NCI-H2029 treated with DMSO at 0.1 percent for 48 hours (cell line): ENCODE measurements around the gene NEU2.
"Not testable (repeated sequence)": the region's sequence is repeated elsewhere in the genome, so short reads cannot be mapped to it uniquely, and the experiment has no call there.

ENCODE experiments used
- DNase-seq: peaks from one replicate; lab custom pipeline; 2025; lab: John Stamatoyannopoulos, UW

Gene NEU2

GRCh38 chr2:233056961-233057605, 24.6 kb downstream of the NEU2 start:
- no peak for DNase-seq

DNA sequence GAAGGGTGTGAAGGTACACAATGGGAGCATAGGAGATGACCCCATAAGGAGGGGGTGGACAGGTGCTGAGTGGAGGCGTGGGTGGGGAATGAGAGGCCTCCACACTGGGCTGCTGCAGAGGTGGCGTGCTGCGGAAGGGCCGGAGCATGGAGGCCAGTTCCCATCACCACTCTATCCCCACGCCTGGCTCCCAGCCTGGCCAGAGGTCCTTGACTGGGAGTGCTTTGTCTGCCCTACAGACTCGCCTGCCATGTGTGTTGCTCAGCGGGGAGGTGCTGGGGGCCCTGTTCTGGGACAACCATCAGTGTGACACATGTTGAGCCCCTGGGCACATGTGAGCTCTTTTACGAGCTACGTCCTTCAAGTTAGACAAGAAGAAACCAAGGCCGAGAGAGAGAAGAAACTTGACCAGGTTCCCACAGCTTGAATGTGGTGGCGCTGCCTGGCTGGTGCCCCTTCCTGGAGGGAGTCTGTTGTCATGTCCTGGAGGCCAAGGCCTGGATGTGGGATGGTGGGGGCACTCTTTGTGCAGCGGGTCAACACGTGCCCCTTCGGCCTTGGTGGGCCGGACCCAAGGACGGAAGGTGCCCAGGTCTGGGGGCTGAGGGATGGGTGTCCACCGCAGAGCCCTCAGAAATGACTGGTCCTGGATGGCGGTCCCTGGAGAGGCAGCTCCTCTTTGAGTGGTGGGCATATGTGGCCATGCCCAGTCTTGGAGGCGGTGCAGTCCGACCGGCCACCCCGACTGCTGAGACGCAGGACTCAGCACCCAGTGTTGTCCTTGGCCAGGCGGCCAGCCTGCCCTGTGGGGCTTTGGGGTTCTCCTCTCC, 26.5 kb downstream of the NEU2 start:
- DNase-seq, result no peak

DNA sequence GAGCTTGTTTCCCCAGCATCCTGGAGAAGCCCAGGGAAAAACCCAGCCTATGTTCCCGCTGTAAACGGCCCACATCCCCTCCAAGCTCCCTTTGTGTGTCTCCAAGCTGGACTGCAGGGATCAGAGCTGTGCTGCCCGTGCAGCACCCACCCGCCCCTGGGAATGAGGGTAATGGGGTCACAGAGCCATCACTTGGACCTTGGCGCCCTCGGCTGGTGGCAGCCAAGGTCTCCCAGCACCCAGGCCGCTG, 27.0 kb downstream of the NEU2 start:
- DNase-seq, result no peak

- DNase-seq, result no peak
Observed at GRCh38 chr2:233059797-233060500, 27.5 kb downstream of the NEU2 start, which contains the start of gene INPP5D. Gene INPP5D, plus strand, starts transcription at chr2:233060342. Its CDS starts 137 bp downstream, at chr2:233060479.

GRCh38 chr2:233060501-233060979, 28.1 kb downstream of the NEU2 start:
- no peak for DNase-seq

- no peak for DNase-seq
Observed at GRCh38 chr2:233060980-233061590, 28.6 kb downstream of the NEU2 start.

GRCh38 chr2:233061591-233062450, 29.3 kb downstream of the NEU2 start:
- no peak for DNase-seq

DNA sequence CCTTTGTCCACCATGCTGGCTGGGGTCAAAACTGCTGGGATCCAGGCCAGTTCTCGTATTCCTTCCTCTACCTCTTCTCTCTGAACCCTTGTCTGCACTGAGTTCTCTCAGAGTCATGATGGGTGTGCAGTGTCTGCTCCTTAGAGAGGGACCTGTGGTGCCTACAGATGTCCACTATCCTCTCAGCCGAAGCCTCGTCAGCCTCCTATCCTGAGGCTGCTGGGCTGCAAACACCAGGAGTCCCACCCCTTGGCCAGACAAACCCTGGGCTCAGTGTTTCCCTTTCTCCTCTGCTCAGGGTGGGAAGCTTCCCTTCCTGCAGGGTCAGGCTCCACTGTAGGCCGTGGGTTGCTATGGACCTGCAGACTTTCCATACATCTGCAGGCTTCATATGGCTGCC, 30.0 kb downstream of the NEU2 start:
- no peak for DNase-seq

DNA sequence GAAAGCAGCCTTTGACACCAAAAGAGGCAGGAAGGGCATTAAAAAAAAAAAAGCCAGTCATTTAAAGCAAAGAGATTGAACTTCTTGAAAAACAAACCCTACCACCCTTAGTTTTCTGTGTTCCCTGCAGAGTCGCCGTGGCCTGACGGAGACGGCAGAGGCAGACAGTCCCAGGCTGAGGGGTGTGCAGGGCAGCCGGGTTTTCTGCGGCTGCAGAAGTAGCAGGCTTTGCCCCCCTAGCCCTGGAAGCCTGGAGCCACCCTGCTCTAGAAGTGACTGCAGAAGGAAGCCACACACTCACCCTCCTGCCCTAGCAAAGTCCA, 30.4 kb downstream of the NEU2 start:
- no peak for DNase-seq

DNA sequence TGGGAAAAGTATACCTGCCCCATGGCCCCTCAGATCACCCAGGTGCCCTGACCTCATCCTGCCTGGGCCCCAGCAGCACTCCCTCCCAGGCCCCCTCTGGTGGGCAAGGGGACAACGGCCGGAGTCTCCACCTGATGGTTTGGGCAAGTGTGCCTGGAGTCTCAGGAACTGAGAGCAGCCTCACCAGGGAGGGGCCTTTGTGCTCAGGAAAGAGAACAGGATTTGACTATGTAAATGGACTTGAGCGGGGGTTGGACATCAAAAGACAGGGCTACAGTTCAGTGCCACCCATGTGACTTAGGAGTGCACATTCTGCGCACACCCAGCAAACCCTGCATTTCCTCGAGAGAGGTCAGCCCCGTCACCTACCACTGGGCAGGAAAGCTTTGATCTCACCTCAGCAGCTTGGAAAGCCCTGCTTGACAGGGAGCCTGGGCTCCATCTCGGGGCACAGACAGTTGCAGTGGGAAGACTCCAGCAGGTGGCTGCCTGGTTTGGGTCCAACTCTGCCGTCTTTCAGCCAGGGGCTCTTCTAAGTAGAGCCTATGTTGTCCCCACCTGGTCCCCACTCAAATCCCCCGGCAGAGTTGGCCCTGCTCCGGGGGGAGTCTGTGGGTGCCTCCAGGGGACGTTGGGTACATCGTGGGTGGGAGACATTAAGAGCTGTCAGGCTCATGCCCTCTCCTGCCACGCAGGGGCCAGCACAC, 30.9 kb downstream of the NEU2 start:
- no peak for DNase-seq

- DNase-seq, result no peak
Observed at GRCh38 chr2:233063976-233064411, 31.5 kb downstream of the NEU2 start.

- no peak for DNase-seq
Observed at GRCh38 chr2:233064530-233065199, 32.2 kb downstream of the NEU2 start.

DNA sequence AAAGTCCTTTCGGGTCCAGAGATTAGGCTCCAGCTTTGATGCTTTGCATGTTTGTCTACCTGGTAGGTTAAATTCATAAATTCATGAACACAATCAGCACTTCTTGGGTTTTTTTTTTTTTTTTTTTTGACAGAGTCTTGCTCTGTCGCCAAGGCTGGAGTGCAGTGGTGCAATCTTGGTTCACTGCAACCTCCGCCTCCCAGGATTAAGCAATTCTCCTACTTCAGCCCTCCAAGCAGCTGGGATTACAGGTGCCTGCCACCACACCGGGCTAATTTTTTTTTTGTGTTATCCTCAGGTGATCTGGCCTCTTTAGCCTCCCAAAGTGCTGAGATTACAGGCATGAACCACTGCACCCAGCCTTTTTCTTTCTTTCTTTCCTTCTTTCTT, 32.7 kb downstream of the NEU2 start:
- DNase-seq, result not testable (repeated sequence)

- no peak for DNase-seq
Observed at GRCh38 chr2:233065954-233066470, 33.5 kb downstream of the NEU2 start.

- DNase-seq, result no peak
Observed at GRCh38 chr2:233068762-233069418, 36.4 kb downstream of the NEU2 start.

GRCh38 chr2:233072838-233073237, 40.4 kb downstream of the NEU2 start:
- DNase-seq, result no peak

DNA sequence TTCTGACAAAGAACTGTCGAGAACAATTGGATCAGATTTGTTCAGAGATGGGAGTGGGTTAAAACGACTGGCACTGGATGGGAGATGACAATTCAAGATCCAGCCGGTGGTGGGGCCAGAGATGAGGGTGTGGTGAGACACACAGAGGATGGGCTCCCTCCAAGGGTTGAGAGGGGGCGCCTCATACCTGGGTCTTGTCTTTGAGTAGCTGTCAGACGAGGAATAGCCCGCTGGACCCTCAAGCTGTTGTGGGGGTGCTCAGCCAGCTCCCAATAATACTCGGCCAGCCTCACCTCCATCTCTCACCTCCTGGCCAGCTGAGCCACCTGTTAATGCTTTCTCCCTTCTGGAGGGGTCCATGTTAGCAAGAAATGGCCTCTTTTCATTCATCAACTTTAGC, 41.6 kb downstream of the NEU2 start:
- no peak for DNase-seq

DNA sequence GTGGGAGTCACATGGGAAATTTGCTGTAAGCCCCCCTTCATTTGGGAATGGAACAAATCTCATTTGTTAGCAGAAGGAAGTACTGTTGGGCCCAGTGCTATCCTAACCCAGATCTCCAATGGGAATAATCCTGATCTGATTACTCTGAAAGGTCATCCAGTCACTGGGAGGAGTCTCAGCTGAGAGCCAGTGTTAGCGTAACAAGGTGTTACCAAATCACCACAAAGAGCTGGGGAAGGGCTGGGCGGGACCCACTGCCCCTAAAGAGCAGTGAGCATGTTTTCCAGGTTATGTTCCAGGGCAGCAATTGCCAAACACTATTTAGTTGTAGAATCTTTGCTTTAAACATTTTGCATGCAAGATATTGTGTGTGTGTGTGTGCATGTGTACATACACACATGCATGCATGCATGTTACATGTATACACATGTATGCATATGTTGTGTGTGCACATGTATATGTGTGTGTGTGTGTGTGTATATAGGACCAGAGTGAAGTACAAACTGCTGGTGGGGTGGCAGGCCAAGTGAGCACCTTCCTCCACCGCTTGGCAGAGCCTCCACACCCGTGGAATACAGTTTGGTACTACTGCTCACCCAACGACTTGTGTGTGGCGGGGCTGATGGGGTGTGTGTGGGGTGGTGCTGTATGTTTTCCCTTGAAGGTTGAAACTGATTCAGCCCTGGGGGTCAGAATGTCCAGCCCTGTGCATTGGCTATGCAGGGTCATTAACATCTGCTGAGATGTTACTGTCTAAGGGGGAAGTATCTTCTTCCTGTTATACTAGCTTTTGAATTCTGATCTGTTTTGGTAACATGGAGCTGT, 42.9 kb downstream of the NEU2 start:
- no peak for DNase-seq

DNA sequence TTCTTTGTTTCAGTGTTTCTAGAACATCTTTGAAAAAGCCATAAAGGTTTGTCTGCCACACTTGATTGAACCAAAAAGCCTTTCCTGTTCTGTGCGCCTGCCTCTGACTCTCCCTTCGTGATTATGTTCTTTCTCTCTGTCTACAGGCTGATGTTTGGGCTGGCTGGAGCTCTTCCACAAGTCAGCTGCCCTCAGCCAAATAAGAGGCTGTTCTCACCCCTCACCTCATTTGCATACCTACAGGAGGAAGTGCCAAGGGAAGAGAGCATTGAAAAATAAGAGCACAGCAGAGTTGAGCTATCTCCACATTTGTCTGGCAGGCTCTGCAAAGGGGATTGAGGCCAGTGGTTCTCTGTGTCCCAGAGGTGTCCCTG, 43.5 kb downstream of the NEU2 start:
- DNase-seq, result no peak
